SK-N-SH (cell line): Measurements from ENCODE around the gene RMDN2. TPM values are rescaled to one million over a fixed set of nuclear protein-coding genes. Genes with fewer than 3 reads are reported as not detected.

Experiments used
- CTCF ChIA-PET: fragments of 300-600, 350-600 bp; formaldehyde crosslinking; extraction: SDS; loops from one replicate; lab custom pipeline; 2021; lab: Yijun Ruan, JAX
- POLR2A ChIA-PET: fragments of 350-600 bp; sonication (Branson Sonifier 250); formaldehyde crosslinking; extraction: SDS; loops from one replicate; lab custom pipeline; 2020; ENCODE audit warnings: antibody characterized with exemption, inconsistent platforms; lab: Yijun Ruan, JAX
- DNase-seq: peaks from one replicate; pipeline ENCODE4 v3.0.0; 2012
- H2AFZ ChIP-seq: fragments of 200-600 bp; sonication (generic); 2 replicates; pipeline ENCODE4 v1.8.1; 2016; ENCODE audit warnings: antibody characterized with exemption, mild to moderate bottlenecking, low read depth
- H3F3A ChIP-seq: fragments of 200-600 bp; sonication (generic); replicated peaks from 2 replicates; pipeline ENCODE3; 2016; ENCODE audit warnings: antibody characterized with exemption, mild to moderate bottlenecking; ENCODE audit not compliant: insufficient read depth
- H3K27ac ChIP-seq, 2 experiments: fragments of 200-500 bp in 1 of 2; fragments of 200-600 bp in 1 of 2; sonication (Bioruptor generic) in 1 of 2; sonication (generic), shearing (Covaris generic) in 1 of 2; 2 replicates each; pipeline versions ENCODE4 v1.5.1 to v1.6.1; 2014 to 2016; ENCODE audit warnings: low read depth in 2 of 2, inconsistent platforms in 1 of 2, low read length in 1 of 2, mild to moderate bottlenecking in 1 of 2, mixed read lengths in 1 of 2
- H3K27me3 ChIP-seq: fragments of 200-600 bp; sonication (generic), shearing (Covaris generic); 2 replicates; pipeline ENCODE4 v1.6.1; 2016; ENCODE audit warnings: mixed run types; ENCODE audit not compliant: insufficient read depth
- H3K36me3 ChIP-seq, 2 experiments: fragments of 200-500 bp in 1 of 2; fragments of 200-600 bp in 1 of 2; sonication (Bioruptor generic) in 1 of 2; sonication (generic) in 1 of 2; replicated peaks in 1 of 2; 2 replicates each; pipeline versions ENCODE3 to v1.5.1; 2014 to 2016; ENCODE audit warnings: low read length in 1 of 2, mild to moderate bottlenecking in 1 of 2; ENCODE audit not compliant: insufficient read depth in 2 of 2, control insufficient read depth in 1 of 2
- H3K4me1 ChIP-seq, 2 experiments: fragments of 200-500 bp in 1 of 2; fragments of 200-600 bp in 1 of 2; sonication (Bioruptor generic) in 1 of 2; sonication (generic), shearing (Covaris generic) in 1 of 2; 2 replicates each; pipeline versions ENCODE4 v1.5.1 to v1.6.1; 2014 to 2016; ENCODE audit warnings: low read depth in 1 of 2, low read length in 1 of 2, mixed run types in 1 of 2; ENCODE audit not compliant: insufficient read depth in 2 of 2, control insufficient read depth in 1 of 2
- H3K4me2 ChIP-seq: fragments of 200-600 bp; sonication (generic), shearing (Covaris generic); 2 replicates; pipeline ENCODE4 v1.6.1; 2017; ENCODE audit warnings: mixed run types
- H3K4me3 ChIP-seq, 2 experiments: fragments of 200-500 bp in 1 of 2; fragments of 200-600 bp in 1 of 2; sonication (Bioruptor generic) in 1 of 2; sonication (generic), shearing (Covaris generic) in 1 of 2; 2 replicates each; pipeline versions ENCODE4 v1.5.1 to v1.8.1; 2014 to 2016; ENCODE audit warnings: low read depth in 2 of 2, inconsistent platforms in 1 of 2, low read length in 1 of 2, mild to moderate bottlenecking in 1 of 2, mixed read lengths in 1 of 2, moderate library complexity in 1 of 2
- H3K79me2 ChIP-seq: fragments of 200-600 bp; sonication (generic); 2 replicates; pipeline ENCODE4 v1.8.1; 2017; ENCODE audit warnings: mild to moderate bottlenecking; ENCODE audit not compliant: insufficient read depth
- H3K9ac ChIP-seq: fragments of 200-600 bp; sonication (generic); 2 replicates; pipeline ENCODE4 v1.6.1; 2017; ENCODE audit warnings: mixed run types
- H3K9me2 ChIP-seq: fragments of 200-600 bp; sonication (generic); 2 replicates; pipeline ENCODE4 v1.6.1; 2017; ENCODE audit warnings: mixed run types
- H3K9me3 ChIP-seq: fragments of 200-600 bp; sonication (generic); 2 replicates; pipeline ENCODE4 v1.6.1; 2017; ENCODE audit warnings: mixed run types, mild to moderate bottlenecking, moderate library complexity
- H4K20me1 ChIP-seq: fragments of 200-600 bp; sonication (generic); 2 replicates; pipeline ENCODE4 v1.6.1; 2017; ENCODE audit warnings: mild to moderate bottlenecking, mixed run types; ENCODE audit not compliant: insufficient read depth
- CHD2 ChIP-seq: fragments of 150-350 bp; IDR thresholded peaks from 2 replicates; pipeline ENCODE4 v1.6.1; 2018; ENCODE audit warnings: low read length; ENCODE audit not compliant: partially characterized antibody
- FOXJ3 ChIP-seq: sonication (generic); formaldehyde crosslinking; IDR thresholded peaks from 2 replicates; pipeline ENCODE4 v1.5.1; 2020; ENCODE audit warnings: mild to moderate bottlenecking, missing genetic modification reagents
- PBX3 ChIP-seq: IDR thresholded peaks from 2 replicates; pipeline ENCODE4; 2012
- POLR2AphosphoS5 ChIP-seq: IDR thresholded peaks from 2 replicates; pipeline ENCODE4 v1.6.1; 2012; ENCODE audit warnings: low read depth, low read length
- RAD21 ChIP-seq: IDR thresholded peaks from 2 replicates; pipeline ENCODE4 v1.6.1; 2012; ENCODE audit warnings: mild to moderate bottlenecking, low read length
- REST ChIP-seq: IDR thresholded peaks from 2 replicates; pipeline ENCODE4 v1.6.1; 2012; ENCODE audit warnings: mild to moderate bottlenecking, low read depth, low read length, moderate library complexity
- TCF12 ChIP-seq: IDR thresholded peaks from 2 replicates; pipeline ENCODE4 v1.4.0; 2012
- TEAD4 ChIP-seq: IDR thresholded peaks from 2 replicates; pipeline ENCODE4 v1.4.0; 2012; ENCODE audit warnings: mild to moderate bottlenecking, borderline replicate concordance; ENCODE audit not compliant: insufficient read depth
- USF1 ChIP-seq: IDR thresholded peaks from 2 replicates; pipeline ENCODE4 v1.4.0; 2012; ENCODE audit warnings: low read depth, borderline replicate concordance
- USF2 ChIP-seq: fragments of 150-350 bp; IDR thresholded peaks from 2 replicates; pipeline ENCODE4 v1.6.1; 2017; ENCODE audit warnings: antibody characterized with exemption, low read length, low read depth, borderline replicate concordance
- WGBS: methylation state at CpG from one replicate; pipeline ENCODE4 v1.1.6; 2017; ENCODE audit warnings: low lambda C conversion rate; 5-methylcytosine and 5-hydroxymethylcytosine counted together
- polyA plus RNA-seq, 3 experiments: library from polyadenylated mRNA; depleted of rRNA; stranded (reverse); fragments of >200 nt; gene quantifications; 2 replicates each; pipeline ENCODE4 v1.2.3, GENCODE V29; 2012

The RMDN2 gene
- polyA plus RNA-seq, 1 of the 3 experiments (the other 2 are of a cell fraction): 7.3 TPM

- no peak for TF ChIP-seq USF1
- no peak for TF ChIP-seq POLR2AphosphoS5
- peak; percentile 95 for TF ChIP-seq RAD21
- no peak for TF ChIP-seq TEAD4
- 0 out of 2 replicates have a peak, but pooled peaks have one; percentile 23 for TF ChIP-seq REST
- no peak for TF ChIP-seq FOXJ3 (CRISPR knock-in tag)
Measured at GRCh38 chr2:37890893-37891495, 34.1 kb upstream of the RMDN2 start (continued).

- no peak overlapping the region for H3K4me2 ChIP-seq
- 50% methylated on average over 5 of the region's 5 CpGs for WGBS
- H2AFZ ChIP-seq: peak overlapping the region; percentile 4; the same call in 1 of the 2 replicates
Measured at GRCh38 chr2:37891846-37892435, 33.1 kb upstream of the RMDN2 start.

More at GRCh38 chr2:37891846-37892435, 33.1 kb upstream of the RMDN2 start:
- Histone ChIP-seq H3F3A (no peaks in the 10 kb centered on the region), H3K4me1 (peaks cover 6 to 12% of the 10 kb centered on the region in 2 experiments; a peak in 3 of 4 replicates), H3K9ac (no peak overlapping the region), H3K79me2 (no peaks in the 10 kb centered on the region), H4K20me1 (no peaks in the 10 kb centered on the region), H3K9me2 (no peaks in the 10 kb centered on the region), H3K9me3 (no peaks in the 10 kb centered on the region), H3K27ac (peak overlapping the region in 1 of 2 experiments; percentile 57; a peak in 1 of 4 replicates), H3K4me3 (no peak overlapping the region), H3K36me3 (no peaks in the 10 kb centered on the region), H3K27me3 (no peaks in the 10 kb centered on the region)
- ChIA-PET CTCF (interaction anchor here (0.6 to 23.4 kb wide), 33 partner anchors 10 to 723 kb away, joined by 3 to 546 read pairs (median 5); partner anchors contain the start of gene RMDN2), POLR2A (no interaction called here)
- TF ChIP-seq USF2 (no peak), PBX3 (peak; percentile 51), CHD2 (no peak), RAD21 (no peak), TCF12 (0 out of 2 replicates have a peak, but pooled peaks have one; percentile 21)
- DNase-seq: no peak
